ENCODE measurements around the gene CASTOR1. TPM values are rescaled to one million over a fixed set of nuclear protein-coding genes. Genes with fewer than 3 reads are reported as not detected.

CASTOR1 gene
- total RNA-seq, 1 experiment from 2014 or later, result 2.0 TPM

- H3K9me3 ChIP-seq (ENCODE audit: low read depth, low read length, poor library complexity, severe bottlenecking), result no peaks in the 10 kb centered on the region
- intact Hi-C loops (cut with micrococcal nuclease; ENCODE audit: unreplicated experiment), result no loop called here
- no peak overlapping the region for H3K27ac ChIP-seq (ENCODE audit: low read depth, low read length, poor library complexity, severe bottlenecking)
- no peak overlapping the region for H3K4me3 ChIP-seq (ENCODE audit: low read depth, low read length, poor library complexity, severe bottlenecking)
- peaks cover 8% of the 10 kb centered on the region for H3K4me1 ChIP-seq (ENCODE audit: insufficient read depth, low read length, poor library complexity, severe bottlenecking)
- POLR2A ChIA-PET (ENCODE audit: low non-redundant PET), result no interaction called here
- no peak for DNase-seq (ENCODE audit: low spot score)
- no TSS peak for BruUV-seq (replicated peaks)
- CTCF ChIA-PET, result no interaction called here
- H3K27me3 ChIP-seq (replicated peaks; ENCODE audit: insufficient read depth, low read depth, low read length, poor library complexity), result no peaks in the 10 kb centered on the region
- TF ChIP-seq CTCF (conservative IDR thresholded peaks at IDR 0.05; ENCODE audit: low read depth, low read length) (no peak), EZH2 (IDR thresholded peaks at IDR 0.05; ENCODE audit: borderline replicate concordance, low read depth, low read length, poor library complexity, severe bottlenecking) (no peak)
- no peaks in the 10 kb centered on the region for H3K36me3 ChIP-seq (ENCODE audit: insufficient read depth, low read length, poor library complexity, severe bottlenecking)
Measured at GRCh38 chr22:30301995-30302809, 12.9 kb upstream of the CASTOR1 start.

- BruUV-seq (replicated peaks), result no TSS peak
- no peak for TF ChIP-seq EZH2 (IDR thresholded peaks at IDR 0.05; ENCODE audit: borderline replicate concordance, low read depth, low read length, poor library complexity, severe bottlenecking)
- Histone ChIP-seq H3K36me3 (ENCODE audit: insufficient read depth, low read length, poor library complexity, severe bottlenecking) (no peaks in the 10 kb centered on the region), H3K9me3 (ENCODE audit: low read depth, low read length, poor library complexity, severe bottlenecking) (no peaks in the 10 kb centered on the region), H3K4me1 (ENCODE audit: insufficient read depth, low read length, poor library complexity, severe bottlenecking) (no peaks in the 10 kb centered on the region), H3K27ac (ENCODE audit: low read depth, low read length, poor library complexity, severe bottlenecking) (no peak overlapping the region), H3K27me3 (replicated peaks; ENCODE audit: insufficient read depth, low read depth, low read length, poor library complexity) (no peaks in the 10 kb centered on the region), H3K4me3 (ENCODE audit: low read depth, low read length, poor library complexity, severe bottlenecking) (no peak overlapping the region)
- CTCF ChIA-PET, result no interaction called here
- intact Hi-C loops (cut with micrococcal nuclease; ENCODE audit: unreplicated experiment), result no loop called here
- POLR2A ChIA-PET (ENCODE audit: low non-redundant PET), result no interaction called here
- no peak for DNase-seq (ENCODE audit: low spot score)
Measured at GRCh38 chr22:30299322-30299721, 10.0 kb upstream of the CASTOR1 start.

- no peak for DNase-seq (ENCODE audit: low spot score)
- H3K27me3 ChIP-seq (replicated peaks; ENCODE audit: insufficient read depth, low read depth, low read length, poor library complexity), result no peaks in the 10 kb centered on the region
- no peaks in the 10 kb centered on the region for H3K9me3 ChIP-seq (ENCODE audit: low read depth, low read length, poor library complexity, severe bottlenecking)
- no TSS peak for BruUV-seq (replicated peaks)
- ChIA-PET POLR2A (ENCODE audit: low non-redundant PET) (no interaction called here), CTCF (no interaction called here)
- no peaks in the 10 kb centered on the region for H3K36me3 ChIP-seq (ENCODE audit: insufficient read depth, low read length, poor library complexity, severe bottlenecking)
- no peak overlapping the region for H3K4me3 ChIP-seq (ENCODE audit: low read depth, low read length, poor library complexity, severe bottlenecking)
- intact Hi-C loops (cut with micrococcal nuclease; ENCODE audit: unreplicated experiment), result no loop called here
- H3K27ac ChIP-seq (ENCODE audit: low read depth, low read length, poor library complexity, severe bottlenecking), result no peak overlapping the region
- H3K4me1 ChIP-seq (ENCODE audit: insufficient read depth, low read length, poor library complexity, severe bottlenecking), result no peaks in the 10 kb centered on the region
- TF ChIP-seq EZH2 (IDR thresholded peaks at IDR 0.05; ENCODE audit: borderline replicate concordance, low read depth, low read length, poor library complexity, severe bottlenecking) (no peak), CTCF (conservative IDR thresholded peaks at IDR 0.05; ENCODE audit: low read depth, low read length) (no peak)
Measured at GRCh38 chr22:30297991-30298701, 8.8 kb upstream of the CASTOR1 start.
